Upper lobe of left lung (tissue), 4 donors: ENCODE data around the gene SULF2.

ENCODE experiments used
- EP300 ChIP-seq, 4 donors: sonication (generic); formaldehyde crosslinking; IDR thresholded peaks; one replicate each; pipeline ENCODE4 v1.5.1; 2017; ENCODE audit warnings: antibody characterized with exemption in 4 of 4, control low read depth in 2 of 4
- POLR2A ChIP-seq, 4 donors: fragments of 450-650 bp; IDR thresholded peaks; one replicate each; pipeline ENCODE4 v1.5.1; 2016 to 2017; ENCODE audit warnings: antibody characterized with exemption in 4 of 4, mild to moderate bottlenecking in 2 of 4
- POLR2AphosphoS5 ChIP-seq, 2 donors: sonication (generic); formaldehyde crosslinking; IDR thresholded peaks; one replicate each; pipeline ENCODE4 v1.5.1; 2017; ENCODE audit warnings: antibody characterized with exemption in 2 of 2
- TF ChIP-seq, protein P1 (sequence below), 6 experiments: fragments of 450-650 bp in 4 of 6; fragments of 200-600 bp in 2 of 6; sonication (generic) in 2 of 6; IDR thresholded peaks; one replicate each; pipeline ENCODE4 v1.5.1; 2016 to 2019; ENCODE audit warnings: antibody characterized with exemption in 6 of 6

DNA sequence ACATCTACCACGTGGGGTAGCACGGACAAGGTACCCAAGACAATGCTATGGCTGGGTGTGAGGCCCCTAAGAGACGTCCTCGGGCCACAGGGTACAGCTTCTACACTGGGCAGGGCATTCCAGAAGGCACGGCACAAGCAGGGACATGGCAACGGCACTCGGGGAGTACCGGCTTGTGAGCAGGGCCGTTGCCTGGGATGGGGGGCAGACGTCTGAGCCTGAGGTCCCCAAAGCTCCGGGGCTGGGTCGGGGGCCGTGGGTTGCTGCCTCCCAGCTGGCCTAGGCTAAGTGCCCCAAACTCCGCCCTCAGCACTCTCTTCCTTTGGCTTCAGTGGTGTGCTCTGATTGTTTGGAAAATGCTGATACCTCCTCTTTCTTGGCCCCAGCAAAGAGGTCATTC is 110.6 kb downstream of the SULF2 start:
- TF ChIP-seq POLR2A (IDR thresholded peaks at IDR 0.05): no peak
- TF ChIP-seq, protein P1, sequence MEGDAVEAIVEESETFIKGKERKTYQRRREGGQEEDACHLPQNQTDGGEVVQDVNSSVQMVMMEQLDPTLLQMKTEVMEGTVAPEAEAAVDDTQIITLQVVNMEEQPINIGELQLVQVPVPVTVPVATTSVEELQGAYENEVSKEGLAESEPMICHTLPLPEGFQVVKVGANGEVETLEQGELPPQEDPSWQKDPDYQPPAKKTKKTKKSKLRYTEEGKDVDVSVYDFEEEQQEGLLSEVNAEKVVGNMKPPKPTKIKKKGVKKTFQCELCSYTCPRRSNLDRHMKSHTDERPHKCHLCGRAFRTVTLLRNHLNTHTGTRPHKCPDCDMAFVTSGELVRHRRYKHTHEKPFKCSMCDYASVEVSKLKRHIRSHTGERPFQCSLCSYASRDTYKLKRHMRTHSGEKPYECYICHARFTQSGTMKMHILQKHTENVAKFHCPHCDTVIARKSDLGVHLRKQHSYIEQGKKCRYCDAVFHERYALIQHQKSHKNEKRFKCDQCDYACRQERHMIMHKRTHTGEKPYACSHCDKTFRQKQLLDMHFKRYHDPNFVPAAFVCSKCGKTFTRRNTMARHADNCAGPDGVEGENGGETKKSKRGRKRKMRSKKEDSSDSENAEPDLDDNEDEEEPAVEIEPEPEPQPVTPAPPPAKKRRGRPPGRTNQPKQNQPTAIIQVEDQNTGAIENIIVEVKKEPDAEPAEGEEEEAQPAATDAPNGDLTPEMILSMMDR (IDR thresholded peaks at IDR 0.05): no peak
- TF ChIP-seq POLR2AphosphoS5 (IDR thresholded peaks at IDR 0.05): no peak
- no peak for TF ChIP-seq EP300 (IDR thresholded peaks at IDR 0.05)
